Psoas muscle (tissue), 8 donors: ENCODE measurements around the gene IGFL4. TPM values are rescaled to one million over a fixed set of nuclear protein-coding genes. Genes with fewer than 3 reads are reported as not detected.

ENCODE experiments used
- ATAC-seq, 4 donors: fragments of 200-7000 bp; cut with Tn5 transposase; one replicate each; pipeline ENCODE4 v1.9.1; 2020; ENCODE audit warnings: moderate library complexity in 3 of 4, mild to moderate bottlenecking in 2 of 4
- DNase-seq, 2 donors: peaks; one replicate each; pipeline ENCODE4 v3.0.0-alpha.2; 2020
- H3K27ac ChIP-seq: fragments of 200-600 bp; one replicate; pipeline ENCODE4 v1.8.0; 2022
- H3K27me3 ChIP-seq, 3 donors: fragments of 200-600 bp in 1 of 3; one replicate each; pipeline versions ENCODE4 v1.6.1 to v1.8.0; 2013 to 2022; ENCODE audit warnings: low read length in 2 of 3, mild to moderate bottlenecking in 2 of 3, moderate library complexity in 1 of 3; ENCODE audit not compliant: insufficient read depth in 3 of 3
- H3K36me3 ChIP-seq, 2 donors: fragments of 200-600 bp in 1 of 2; one replicate each; pipeline versions ENCODE4 v1.6.1 to v1.8.0; 2013 to 2022; ENCODE audit warnings: low read depth in 1 of 2, mild to moderate bottlenecking in 1 of 2, moderate library complexity in 1 of 2; ENCODE audit not compliant: insufficient read depth in 1 of 2
- H3K4me1 ChIP-seq: fragments of 200-600 bp; one replicate; pipeline ENCODE4 v1.8.0; 2022
- H3K4me3 ChIP-seq: fragments of 200-600 bp; one replicate; pipeline ENCODE4 v1.8.0; 2022; ENCODE audit warnings: mild to moderate bottlenecking
- H3K9me3 ChIP-seq: fragments of 200-600 bp; one replicate; pipeline ENCODE4 v1.8.0; 2022
- CTCF ChIP-seq: fragments of 200-600 bp; IDR thresholded peaks from one replicate; pipeline ENCODE4 v1.8.0; 2022; ENCODE audit warnings: antibody characterized with exemption
- WGBS, 3 donors: extraction: QIAGEN DNeasy Blood & Tissue Kit; methylation state at CpG; one replicate each; pipeline versions ENCODE4 v1.1.6 to v1.1.7; 2013; 5-methylcytosine and 5-hydroxymethylcytosine counted together
- intact Hi-C, 2 donors: fragments of 100-400 bp; cut with DNase I; formaldehyde crosslinking; loops; one replicate each; pipeline versions ENCODE4 v1.11.0 to v1.14.2; 2022
- polyA plus RNA-seq, 3 donors: library from polyadenylated mRNA; stranded (reverse); fragments of 200-250 nt; gene quantifications; one replicate each; pipeline ENCODE4 v1.2.3, GENCODE V29; 2013
- total RNA-seq, 4 donors: library from RNA; stranded (reverse); fragmentation: NEBNext Ultra II Directional in 2 of 4; extraction: Animal tissue kit (Norgen Biotek cat#: 25700) in 2 of 4; gene quantifications; one replicate each; pipeline versions ENCODE4 v1.2.1 to v1.2.4, GENCODE V29; 2021 to 2023
- donor health status: healthy with polysubstance abuse.
- donor health status: DM: no; HTN: no; CAD: no; lungs with moderate emphysema.
- donor health status: Bipolar disorder and iron deficiency.
- donor health status: healthy.
- donor health status: DM: yes; HTN: yes; CAD: no.
- donor health status: DM: no; HTN: no; CAD: no.
- donor health status: DM: no; HTN: no; CAD: no.
- donor health status: DM: yes; HTN: yes; CAD: no.

Gene IGFL4
- total and polyA plus RNA-seq, 7 donors: not detected

GRCh38 chr19:46073268-46073922 is 32.6 kb upstream of the IGFL4 start:
- no peak for ATAC-seq
- WGBS, 3 donors: 71 to 84% (median 80%) methylated on average over 3 of the region's 3 CpGs
- no peak overlapping the region for H3K4me3 ChIP-seq
- H3K27ac ChIP-seq: no peak overlapping the region
- intact Hi-C loops: no loop called here
- H3K9me3 ChIP-seq: no peaks in the 10 kb centered on the region
- no peaks in the 10 kb centered on the region for H3K36me3 ChIP-seq
- H3K27me3 ChIP-seq: peaks cover 9 to 66% (median 11%) of the 10 kb centered on the region in 3 donors
- TF ChIP-seq CTCF: no peak
- H3K4me1 ChIP-seq: no peaks in the 10 kb centered on the region
- no peak for DNase-seq

DNA sequence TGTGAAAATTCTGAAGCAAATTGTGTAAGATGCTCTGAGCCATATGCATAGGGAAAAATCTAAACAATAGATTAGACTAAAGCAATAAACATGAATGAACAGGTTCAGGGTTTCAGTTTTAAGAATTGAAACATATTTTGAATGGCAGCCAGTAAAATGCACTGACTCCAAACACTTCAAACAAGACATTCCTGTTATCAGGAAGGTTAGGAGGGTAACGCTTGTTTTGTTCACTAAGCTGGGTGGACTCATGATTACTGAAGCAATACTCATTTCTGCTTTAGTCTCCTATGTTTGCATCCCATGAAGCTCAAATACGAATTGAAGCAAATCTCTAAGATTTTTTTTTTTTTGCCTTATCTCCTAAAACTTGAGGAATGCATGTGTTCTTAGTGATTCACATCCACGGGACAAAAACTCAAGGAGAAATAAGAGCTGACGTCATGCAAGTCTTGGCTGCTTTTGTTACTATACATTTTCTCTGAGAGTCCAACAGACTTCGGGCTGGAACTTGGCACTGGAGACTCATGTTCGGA is 29.1 kb upstream of the IGFL4 start:
- intact Hi-C loops: loop anchor here in 1 of 2 donors (10.0 kb wide), 1 partner anchor 185 kb away; no protein-coding TSS in a partner anchor
- Histone ChIP-seq H3K36me3 (no peaks in the 10 kb centered on the region), H3K9me3 (no peaks in the 10 kb centered on the region), H3K27me3 (peaks cover 2 to 61% (median 4%) of the 10 kb centered on the region in 3 donors), H3K4me1 (no peaks in the 10 kb centered on the region), H3K27ac (no peak overlapping the region), H3K4me3 (no peak overlapping the region)
- DNase-seq (no peak), ATAC-seq (no peak)
- TF ChIP-seq CTCF: no peak
- 36 to 43% (median 37%) methylated on average over 6 of the region's 6 CpGs for WGBS, 3 donors

- no peak for TF ChIP-seq CTCF
- Histone ChIP-seq H3K9me3 (no peaks in the 10 kb centered on the region), H3K27me3 (peaks cover 2 to 56% (median 4%) of the 10 kb centered on the region in 3 donors), H3K4me1 (no peaks in the 10 kb centered on the region), H3K36me3 (no peaks in the 10 kb centered on the region), H3K4me3 (no peak overlapping the region), H3K27ac (no peak overlapping the region)
- DNase-seq: no peak
- 66 to 70% (median 68%) methylated on average over 12 of the region's 12 CpGs for WGBS, 3 donors
- intact Hi-C loops: loop anchor here in 1 of 2 donors (10.0 kb wide), 1 partner anchor 186 kb away; no protein-coding TSS in a partner anchor
- no peak for ATAC-seq
Observed at GRCh38 chr19:46068345-46069258, 27.8 kb upstream of the IGFL4 start.

GRCh38 chr19:46067691-46068090 is 26.9 kb upstream of the IGFL4 start:
- Histone ChIP-seq H3K9me3 (no peaks in the 10 kb centered on the region), H3K27ac (no peak overlapping the region), H3K36me3 (no peaks in the 10 kb centered on the region), H3K4me3 (no peak overlapping the region), H3K27me3 (peaks cover 2 to 56% (median 4%) of the 10 kb centered on the region in 3 donors), H3K4me1 (no peaks in the 10 kb centered on the region)
- TF ChIP-seq CTCF: no peak
- DNase-seq: no peak
- whole genome bisulfite sequencing, 3 donors: 73 to 100% (median 87%) methylated on average over 1 of the region's 1 CpG
- intact Hi-C loops: loop anchor here in 1 of 2 donors (10.0 kb wide), 1 partner anchor 187 kb away; no protein-coding TSS in a partner anchor
- no peak for ATAC-seq
